Fibroblast of pulmonary artery (primary cell): ENCODE results near the gene UNC13C.
A peak's percentile ranks its signal among the peaks of the same experiment; 100 is the strongest.
"Not testable (repeated sequence)": the region's sequence is repeated elsewhere in the genome, so short reads cannot be mapped to it uniquely, and the experiment has no call there.

Experiments used
- DNase-seq: peaks from one replicate; pipeline ENCODE4 v3.0.0-alpha.2; 2010; ENCODE audit warnings: low read depth
- H3K4me3 ChIP-seq: replicated peaks from 2 replicates; pipeline ENCODE4 v1.5.1; 2011; ENCODE audit warnings: low read depth, mild to moderate bottlenecking, control low read depth, low read length, moderate library complexity
- CTCF ChIP-seq: IDR thresholded peaks from 2 replicates; pipeline ENCODE4 v1.5.1; 2011; ENCODE audit warnings: mild to moderate bottlenecking, control low read depth, low read length, inconsistent platforms; ENCODE audit errors: missing control alignments

UNC13C gene

GRCh38 chr15:53978253-53978906 lies at the start of gene UNC13C:
TSS of gene UNC13C (plus strand) at chr15:53978441. CDS start at chr15:54012904, 34,463 bp downstream.
- H3K4me3 ChIP-seq = no peak within 1 kb of the TSS
- TF ChIP-seq CTCF = no peak
- no peak for DNase-seq

GRCh38 chr15:53936137-53936536 lies 42.1 kb upstream of the UNC13C start:
- no peak for TF ChIP-seq CTCF
- DNase-seq = no peak

DNA sequence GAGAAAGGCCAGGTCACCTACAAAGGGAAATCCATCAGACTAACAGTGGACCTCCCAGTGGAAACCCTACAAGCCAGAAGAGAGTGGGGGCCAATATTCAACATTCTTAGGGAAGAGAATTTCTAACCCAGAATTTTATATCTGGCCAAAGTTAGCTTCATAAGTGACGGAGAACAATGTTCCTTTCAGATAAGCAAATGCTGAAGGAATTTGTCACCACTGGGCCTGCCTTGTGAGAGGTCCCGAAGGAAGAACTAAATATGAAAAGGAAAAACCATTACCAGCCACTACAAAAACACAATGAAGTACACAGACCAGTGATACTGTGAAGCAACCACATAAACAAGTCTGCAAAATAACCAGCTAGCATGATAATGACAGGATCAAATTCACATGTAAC lies 40.6 kb upstream of the UNC13C start:
- not testable (repeated sequence) for H3K4me3 ChIP-seq, DNase-seq

More at GRCh38 chr15:53936137-53936536, 42.1 kb upstream of the UNC13C start:
- H3K4me3 ChIP-seq = no peak overlapping the region

- no peak for TF ChIP-seq CTCF
- DNase-seq = no peak
- no peak overlapping the region for H3K4me3 ChIP-seq
Measured at GRCh38 chr15:53950572-53950971, 27.7 kb upstream of the UNC13C start.

- TF ChIP-seq CTCF = no peak
- H3K4me3 ChIP-seq = no peak overlapping the region
- DNase-seq = no peak
Measured at GRCh38 chr15:53955396-53955795, 22.8 kb upstream of the UNC13C start.

GRCh38 chr15:53962646-53963561 lies 15.3 kb upstream of the UNC13C start:
- TF ChIP-seq CTCF = peak; percentile 58
- no peak overlapping the region for H3K4me3 ChIP-seq
- DNase-seq = peak; percentile 37

DNA sequence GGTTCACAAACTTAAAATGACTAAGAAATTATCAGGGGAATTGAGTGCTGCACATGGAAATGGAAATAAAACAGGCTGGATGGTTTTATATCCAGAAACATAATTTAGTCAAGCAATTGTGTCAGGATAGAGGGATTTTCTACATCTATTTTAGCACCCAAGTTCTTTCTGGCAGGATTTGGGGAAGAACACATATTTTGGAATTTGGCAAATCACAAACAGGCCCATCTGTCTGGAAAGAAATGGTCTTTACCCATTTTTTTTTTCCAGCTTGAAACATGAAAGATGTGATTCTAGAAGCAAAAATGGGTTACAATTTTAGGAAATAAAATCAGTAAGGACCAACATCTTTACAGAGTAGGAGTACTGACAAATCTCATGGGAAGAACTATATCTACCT lies 14.4 kb upstream of the UNC13C start:
- DNase-seq = no peak
- no peak for TF ChIP-seq CTCF
- no peak overlapping the region for H3K4me3 ChIP-seq
